ENCODE measurements around the gene RNF215. TPM values are rescaled to one million over a fixed set of nuclear protein-coding genes. Genes with fewer than 3 reads are reported as not detected.

The RNF215 gene
- total RNA-seq, 1 donor from 2014 or later: 24.5 TPM

- Mint-ChIP-seq H3K4me3 (ENCODE audit: unreplicated experiment) (no peak overlapping the region), H3K9me3 (ENCODE audit: unreplicated experiment) (no peaks in the 10 kb centered on the region), H3K36me3 (ENCODE audit: low read depth, unreplicated experiment) (peaks cover 17% of the 10 kb centered on the region), H3K4me1 (ENCODE audit: low read depth, unreplicated experiment) (no peaks in the 10 kb centered on the region), H3K27me3 (ENCODE audit: low read depth, unreplicated experiment) (no peaks in the 10 kb centered on the region), H3K27ac (ENCODE audit: unreplicated experiment) (no peak overlapping the region)
- peaks cover 4% of the 10 kb centered on the region for H3K36me3 ChIP-seq (ENCODE audit: insufficient read depth, low read length)
- FAIRE-seq (no peak), DNase-seq (ENCODE audit: low read depth) (no peak)
- H3K79me2 ChIP-seq (ENCODE audit: insufficient read depth, low read length): no peaks in the 10 kb centered on the region
- peaks cover 15% of the 10 kb centered on the region for H4K20me1 ChIP-seq (ENCODE audit: insufficient read depth, low read length)
- H3K9me3 ChIP-seq (ENCODE audit: insufficient read depth, low read depth, low read length): no peaks in the 10 kb centered on the region
- H3K4me1 ChIP-seq (ENCODE audit: insufficient read depth, low read length): no peaks in the 10 kb centered on the region
- no peaks in the 10 kb centered on the region for H3K27me3 ChIP-seq (ENCODE audit: insufficient read depth, low read length)
- H3K4me2 ChIP-seq (ENCODE audit: low read length): no peak overlapping the region
- no peak overlapping the region for H3K9ac ChIP-seq (ENCODE audit: low read length)
- no peak overlapping the region for H2AFZ ChIP-seq (ENCODE audit: low read depth, low read length)
- H3K4me3 ChIP-seq (ENCODE audit: insufficient read depth, low read depth, low read length): no peak overlapping the region
- no peak overlapping the region for H3K27ac ChIP-seq (ENCODE audit: low read depth, low read length)
- TF ChIP-seq CTCF (IDR thresholded peaks at IDR 0.05; ENCODE audit: insufficient read depth, low read depth, low read length) (no peak), EZH2 (IDR thresholded peaks at IDR 0.05; ENCODE audit: insufficient read depth, low read length) (no peak)
Observed at GRCh38 chr22:30373331-30374325, 13.6 kb downstream of the RNF215 start.

- FAIRE-seq: no peak
- H3K79me2 ChIP-seq (ENCODE audit: insufficient read depth, low read length): no peaks in the 10 kb centered on the region
- no peaks in the 10 kb centered on the region for H3K9me3 ChIP-seq (ENCODE audit: insufficient read depth, low read depth, low read length)
- Mint-ChIP-seq H3K4me3 (ENCODE audit: unreplicated experiment) (no peak overlapping the region), H3K9me3 (ENCODE audit: unreplicated experiment) (no peaks in the 10 kb centered on the region), H3K4me1 (ENCODE audit: low read depth, unreplicated experiment) (no peaks in the 10 kb centered on the region), H3K36me3 (ENCODE audit: low read depth, unreplicated experiment) (peaks cover 14% of the 10 kb centered on the region), H3K27me3 (ENCODE audit: low read depth, unreplicated experiment) (no peaks in the 10 kb centered on the region), H3K27ac (ENCODE audit: unreplicated experiment) (no peak overlapping the region)
- H2AFZ ChIP-seq (ENCODE audit: low read depth, low read length): no peak overlapping the region
- H3K4me3 ChIP-seq (ENCODE audit: insufficient read depth, low read depth, low read length): no peak overlapping the region
- no peak for DNase-seq (ENCODE audit: low read depth)
- peaks cover 13% of the 10 kb centered on the region for H4K20me1 ChIP-seq (ENCODE audit: insufficient read depth, low read length)
- peaks cover 4% of the 10 kb centered on the region for H3K36me3 ChIP-seq (ENCODE audit: insufficient read depth, low read length)
- H3K27ac ChIP-seq (ENCODE audit: low read depth, low read length): no peak overlapping the region
- no peak overlapping the region for H3K9ac ChIP-seq (ENCODE audit: low read length)
- TF ChIP-seq EZH2 (IDR thresholded peaks at IDR 0.05; ENCODE audit: insufficient read depth, low read length): no peak
- no peak for TF ChIP-seq CTCF (IDR thresholded peaks at IDR 0.05; ENCODE audit: insufficient read depth, low read depth, low read length)
- no peaks in the 10 kb centered on the region for H3K27me3 ChIP-seq (ENCODE audit: insufficient read depth, low read length)
- no peaks in the 10 kb centered on the region for H3K4me1 ChIP-seq (ENCODE audit: insufficient read depth, low read length)
- no peak overlapping the region for H3K4me2 ChIP-seq (ENCODE audit: low read length)
Observed at GRCh38 chr22:30372915-30373314, 14.3 kb downstream of the RNF215 start.

GRCh38 chr22:30371981-30372380 lies 15.2 kb downstream of the RNF215 start:
- no peaks in the 10 kb centered on the region for H3K9me3 Mint-ChIP-seq (ENCODE audit: unreplicated experiment)
- Histone ChIP-seq H3K36me3 (ENCODE audit: insufficient read depth, low read length) (no peaks in the 10 kb centered on the region), H4K20me1 (ENCODE audit: insufficient read depth, low read length) (peaks cover 13% of the 10 kb centered on the region), H3K9me3 (ENCODE audit: insufficient read depth, low read depth, low read length) (no peaks in the 10 kb centered on the region), H3K9ac (ENCODE audit: low read length) (no peak overlapping the region), H3K79me2 (ENCODE audit: insufficient read depth, low read length) (no peaks in the 10 kb centered on the region), H3K4me3 (ENCODE audit: insufficient read depth, low read depth, low read length) (no peak overlapping the region), H2AFZ (ENCODE audit: low read depth, low read length) (no peak overlapping the region), H3K27ac (ENCODE audit: low read depth, low read length) (no peak overlapping the region), H3K27me3 (ENCODE audit: insufficient read depth, low read length) (no peaks in the 10 kb centered on the region), H3K4me2 (ENCODE audit: low read length) (no peak overlapping the region), H3K4me1 (ENCODE audit: insufficient read depth, low read length) (no peaks in the 10 kb centered on the region)
- DNase-seq (ENCODE audit: low read depth) (no peak), FAIRE-seq (no peak)
- no peaks in the 10 kb centered on the region for H3K27me3 Mint-ChIP-seq (ENCODE audit: low read depth, unreplicated experiment)
- no peak overlapping the region for H3K4me3 Mint-ChIP-seq (ENCODE audit: unreplicated experiment)
- no peak for TF ChIP-seq EZH2 (IDR thresholded peaks at IDR 0.05; ENCODE audit: insufficient read depth, low read length)
- no peak for TF ChIP-seq CTCF (IDR thresholded peaks at IDR 0.05; ENCODE audit: insufficient read depth, low read depth, low read length)
- H3K4me1 Mint-ChIP-seq (ENCODE audit: low read depth, unreplicated experiment): no peaks in the 10 kb centered on the region
- H3K27ac Mint-ChIP-seq (ENCODE audit: unreplicated experiment): no peak overlapping the region
- H3K36me3 Mint-ChIP-seq (ENCODE audit: low read depth, unreplicated experiment): peaks cover 12% of the 10 kb centered on the region
